AG20443 (cell line): Measurements from ENCODE around the gene PRR5L.
"Not testable (repeated sequence)": the region's sequence is repeated elsewhere in the genome, so short reads cannot be mapped to it uniquely, and the experiment has no call there.

Experiments
- DNase-seq: peaks from one replicate; pipeline ENCODE4 v3.0.0; 2012; ENCODE audit warnings: low spot score, mixed read lengths

PRR5L gene

GRCh38 chr11:36281850-36282249 lies 14.2 kb upstream of the PRR5L start:
- no peak for DNase-seq

GRCh38 chr11:36282926-36283325 lies 13.2 kb upstream of the PRR5L start:
- DNase-seq, result no peak

GRCh38 chr11:36288442-36289225 lies 7.5 kb upstream of the PRR5L start:
- no peak for DNase-seq

- peak; percentile 99 for DNase-seq
Observed at GRCh38 chr11:36289226-36289852, 6.7 kb upstream of the PRR5L start, which contains the start of gene COMMD9. TSS of gene COMMD9 (minus strand) at chr11:36289424. CDS start at chr11:36289412, 12 bp downstream.

GRCh38 chr11:36292311-36292722 lies 3.8 kb upstream of the PRR5L start:
- DNase-seq, result peak; percentile 67

GRCh38 chr11:36296884-36297543 lies 926 bp downstream of the PRR5L start:
- DNase-seq, result peak; percentile 55

- DNase-seq, result peak; percentile 25
Observed at GRCh38 chr11:36300650-36301049, 4.6 kb downstream of the PRR5L start.

GRCh38 chr11:36304351-36304750 lies 8.3 kb downstream of the PRR5L start:
- DNase-seq, result peak; percentile 26

GRCh38 chr11:36305047-36305446 lies 9.0 kb downstream of the PRR5L start:
- DNase-seq, result no peak

GRCh38 chr11:36306888-36307287 lies 10.8 kb downstream of the PRR5L start:
- peak; percentile 50 for DNase-seq

- no peak for DNase-seq
Observed at GRCh38 chr11:36308577-36308976, 12.5 kb downstream of the PRR5L start.

GRCh38 chr11:36309779-36310178 lies 13.7 kb downstream of the PRR5L start:
- no peak for DNase-seq

- no peak for DNase-seq
Observed at GRCh38 chr11:36311926-36312595, 16.0 kb downstream of the PRR5L start.

- peak; percentile 21 for DNase-seq
Observed at GRCh38 chr11:36312611-36313472, 16.8 kb downstream of the PRR5L start.

- no peak for DNase-seq
Observed at GRCh38 chr11:36313750-36314433, 17.8 kb downstream of the PRR5L start.

- no peak for DNase-seq
Observed at GRCh38 chr11:36314434-36314767, 18.3 kb downstream of the PRR5L start.

GRCh38 chr11:36316049-36316448 lies 20.0 kb downstream of the PRR5L start:
- DNase-seq, result no peak

GRCh38 chr11:36317992-36318391 lies 21.9 kb downstream of the PRR5L start:
- DNase-seq, result no peak

GRCh38 chr11:36324956-36325355 lies 28.9 kb downstream of the PRR5L start:
- DNase-seq, result not testable (repeated sequence)

GRCh38 chr11:36325403-36325802 lies 29.3 kb downstream of the PRR5L start:
- DNase-seq, result not testable (repeated sequence)
